Activated naive CD4-positive, alpha-beta T cell treated with anti-CD3 and anti-CD28 coated beads, Interleukin-2, amount 50 U/mL, for 24 hours (primary cell): Measurements from ENCODE around the gene TESMIN.

Source experiments
- H3K27ac Mint-ChIP-seq: one replicate; pipeline ENCODE4 v1.8.0; 2021; ENCODE audit warnings: mild to moderate bottlenecking, mixed read lengths
- H3K27me3 Mint-ChIP-seq: one replicate; pipeline ENCODE4 v1.8.0; 2021; ENCODE audit warnings: mixed read lengths
- H3K36me3 Mint-ChIP-seq: one replicate; pipeline ENCODE4 v1.8.0; 2021; ENCODE audit warnings: mixed read lengths
- H3K4me1 Mint-ChIP-seq: one replicate; pipeline ENCODE4 v1.8.0; 2021; ENCODE audit warnings: mixed read lengths
- H3K4me3 Mint-ChIP-seq: one replicate; pipeline ENCODE4 v1.8.0; 2021; ENCODE audit warnings: mild to moderate bottlenecking, mixed read lengths
- H3K9me3 Mint-ChIP-seq: one replicate; pipeline ENCODE4 v1.8.0; 2021; ENCODE audit warnings: mixed read lengths

TESMIN gene

DNA sequence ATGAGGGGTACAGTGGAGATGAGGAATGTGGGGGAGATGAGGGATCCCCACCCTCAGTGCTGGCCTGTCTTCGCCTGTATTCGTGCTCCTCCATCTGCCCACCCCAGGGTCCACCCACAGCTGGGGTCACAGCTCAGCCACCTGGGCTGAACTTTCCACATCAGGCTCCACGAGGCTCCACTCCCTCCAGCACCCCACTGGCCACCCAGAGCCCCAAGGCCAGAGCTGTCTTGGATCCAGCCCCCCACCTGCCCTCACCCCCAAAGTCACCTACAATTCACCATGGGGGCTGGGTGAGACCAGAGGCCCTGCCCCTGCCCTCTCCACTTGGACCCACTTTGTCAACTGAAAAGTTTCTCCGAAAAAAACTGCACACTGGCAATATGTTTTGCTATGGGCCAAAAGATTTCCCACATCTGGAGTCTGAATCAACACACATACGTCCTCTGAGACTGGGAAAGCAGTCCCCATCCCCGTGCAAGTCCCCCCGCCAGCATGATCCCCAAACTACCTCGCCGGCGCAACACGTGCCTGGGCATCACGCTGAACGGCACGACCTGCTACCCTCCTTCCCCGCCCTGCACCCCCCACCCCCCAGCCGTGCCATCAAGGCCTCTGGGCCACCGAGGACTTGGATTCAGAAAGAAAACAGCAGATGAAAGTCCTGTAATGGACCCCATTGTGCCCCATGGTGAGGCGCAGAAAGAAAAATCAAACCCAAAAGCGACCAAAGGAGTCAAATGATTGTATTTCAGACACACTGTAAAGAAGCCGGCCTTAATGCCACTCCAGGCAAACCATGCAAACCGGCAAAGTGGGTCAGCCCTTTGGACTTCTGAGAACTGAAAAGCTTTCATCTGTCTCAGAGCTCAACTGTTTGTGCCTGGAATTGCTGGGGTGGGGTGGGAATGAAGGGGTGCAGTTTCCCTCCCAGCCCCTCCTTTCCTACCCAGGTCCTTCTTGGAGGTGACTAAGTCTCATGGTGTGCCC, 83.5 kb downstream of the TESMIN start:
- Mint-ChIP-seq H3K4me1 (no peaks in the 10 kb centered on the region), H3K27ac (no peak overlapping the region), H3K9me3 (no peaks in the 10 kb centered on the region), H3K4me3 (no peak overlapping the region), H3K36me3 (no peaks in the 10 kb centered on the region), H3K27me3 (peaks cover 1% of the 10 kb centered on the region)

DNA sequence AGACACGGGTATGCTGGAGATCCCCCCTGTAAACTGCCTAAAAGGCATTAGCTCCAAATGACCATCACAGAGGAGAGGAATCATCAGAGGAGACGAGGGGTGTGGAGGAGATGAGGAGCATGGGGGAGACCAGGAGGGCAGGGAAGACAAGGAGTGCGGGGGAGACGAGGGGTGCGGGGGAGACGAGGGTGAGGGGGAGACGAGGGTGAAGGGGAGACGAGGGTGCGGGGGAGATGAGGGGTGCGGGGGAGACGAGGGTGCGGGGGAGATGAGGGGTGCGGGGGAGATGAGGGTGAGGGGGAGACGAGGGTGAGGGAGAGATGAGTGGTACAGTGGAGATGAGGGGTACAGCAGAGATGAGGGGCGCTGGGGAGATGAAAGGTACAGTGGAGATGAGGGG, 84.5 kb downstream of the TESMIN start:
- H3K4me1 Mint-ChIP-seq = no peaks in the 10 kb centered on the region
- H3K9me3 Mint-ChIP-seq = no peaks in the 10 kb centered on the region
- no peak overlapping the region for H3K27ac Mint-ChIP-seq
- no peaks in the 10 kb centered on the region for H3K36me3 Mint-ChIP-seq
- H3K4me3 Mint-ChIP-seq = no peak overlapping the region
- H3K27me3 Mint-ChIP-seq = peaks cover 1% of the 10 kb centered on the region

DNA sequence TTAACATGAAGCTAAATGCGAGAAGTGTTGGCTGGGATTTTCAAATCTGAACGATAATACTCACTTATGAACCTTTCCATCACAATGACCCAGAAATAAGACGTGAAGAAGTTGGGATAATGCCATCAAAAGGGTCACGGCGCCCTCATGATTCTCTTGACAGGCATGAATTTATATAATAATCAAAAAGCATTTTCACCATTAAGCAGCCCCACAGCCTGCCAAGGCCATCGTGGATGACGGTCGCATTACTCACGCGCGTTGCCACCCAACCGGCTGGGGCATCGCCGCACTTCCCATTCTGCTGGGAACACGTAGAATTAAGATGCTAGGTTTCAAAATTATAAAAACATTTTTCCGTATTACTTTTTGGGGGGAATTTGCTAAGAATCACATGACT, 85.9 kb downstream of the TESMIN start:
- no peak overlapping the region for H3K4me3 Mint-ChIP-seq
- no peaks in the 10 kb centered on the region for H3K4me1 Mint-ChIP-seq
- no peak overlapping the region for H3K27ac Mint-ChIP-seq

DNA sequence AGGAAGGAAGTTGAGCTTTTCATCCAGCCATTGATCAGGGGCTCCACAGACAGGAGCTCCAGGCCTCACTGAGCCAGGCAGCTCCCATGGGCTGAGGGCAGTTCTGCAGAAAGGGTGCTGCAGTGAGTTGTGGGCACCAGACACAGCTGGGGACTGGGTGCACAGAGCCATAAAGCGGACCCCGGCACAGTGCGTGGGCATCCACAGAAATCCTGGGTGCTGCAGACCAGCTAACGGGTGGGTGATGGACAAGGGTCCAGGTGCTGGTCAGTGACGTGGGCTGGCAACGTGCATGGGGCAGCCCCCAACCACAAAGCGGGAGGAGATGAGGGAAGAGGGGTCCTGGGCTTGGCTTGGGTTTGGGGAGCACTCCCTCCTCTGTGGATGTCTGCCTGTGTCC, 86.4 kb downstream of the TESMIN start:
- no peak overlapping the region for H3K27ac Mint-ChIP-seq
- H3K36me3 Mint-ChIP-seq = no peaks in the 10 kb centered on the region
- H3K4me3 Mint-ChIP-seq = no peak overlapping the region
- peaks cover 1% of the 10 kb centered on the region for H3K27me3 Mint-ChIP-seq
- no peaks in the 10 kb centered on the region for H3K4me1 Mint-ChIP-seq
- no peaks in the 10 kb centered on the region for H3K9me3 Mint-ChIP-seq

More for the DNA sequence above, 85.9 kb downstream of the TESMIN start:
- H3K9me3 Mint-ChIP-seq = no peaks in the 10 kb centered on the region
- H3K27me3 Mint-ChIP-seq = peaks cover 1% of the 10 kb centered on the region
- H3K36me3 Mint-ChIP-seq = no peaks in the 10 kb centered on the region

DNA sequence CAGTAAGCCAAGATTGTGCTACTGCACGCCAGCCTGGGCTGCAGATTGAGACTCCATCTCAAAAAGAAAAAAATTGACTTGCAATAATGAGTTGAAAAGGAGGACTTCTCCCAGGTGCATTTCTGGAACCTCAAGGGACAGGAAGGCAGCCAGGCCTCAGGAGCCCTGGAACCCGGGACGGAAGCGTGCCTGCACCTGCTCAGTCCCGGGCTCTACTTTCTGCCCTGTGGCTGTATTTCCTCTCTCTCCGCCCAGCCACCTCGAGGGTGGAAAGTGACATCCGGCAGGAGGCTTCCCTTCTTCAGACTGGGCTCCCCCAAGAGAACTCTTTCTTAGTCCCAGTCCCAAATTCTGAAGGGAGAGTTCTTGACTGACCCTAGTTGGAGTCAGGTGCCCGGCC, 87.2 kb downstream of the TESMIN start:
- H3K4me3 Mint-ChIP-seq = no peak overlapping the region
- peaks cover 1% of the 10 kb centered on the region for H3K27me3 Mint-ChIP-seq
- no peak overlapping the region for H3K27ac Mint-ChIP-seq
- no peaks in the 10 kb centered on the region for H3K36me3 Mint-ChIP-seq
- no peaks in the 10 kb centered on the region for H3K9me3 Mint-ChIP-seq
- H3K4me1 Mint-ChIP-seq = no peaks in the 10 kb centered on the region

DNA sequence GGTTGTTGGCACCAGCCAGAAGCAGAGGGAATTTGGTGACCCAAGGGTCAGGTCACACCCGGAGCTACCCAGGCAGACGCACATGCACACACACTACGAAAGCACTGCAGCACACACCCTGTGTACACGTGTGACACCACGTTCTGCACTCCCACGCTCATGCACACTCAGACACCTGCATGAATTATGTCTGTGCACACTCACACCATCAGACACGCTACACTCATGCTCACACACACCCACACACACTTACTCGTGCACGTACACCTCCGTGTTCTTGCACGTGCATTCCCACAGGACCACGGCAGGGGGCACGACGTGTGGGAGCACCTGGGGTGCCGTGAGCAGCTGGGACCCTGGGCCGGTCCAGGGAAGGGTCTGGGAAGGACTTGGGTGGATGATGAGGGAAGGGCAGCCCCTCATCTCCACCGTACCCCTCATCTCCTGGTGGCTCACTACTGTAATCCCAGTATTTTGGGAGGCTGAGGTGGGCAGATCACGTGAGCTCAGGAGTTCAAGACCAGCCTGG, 87.8 kb downstream of the TESMIN start:
- no peak overlapping the region for H3K27ac Mint-ChIP-seq
- H3K4me1 Mint-ChIP-seq = no peaks in the 10 kb centered on the region
- H3K9me3 Mint-ChIP-seq = no peaks in the 10 kb centered on the region
- H3K36me3 Mint-ChIP-seq = no peaks in the 10 kb centered on the region
- H3K27me3 Mint-ChIP-seq = peaks cover 1% of the 10 kb centered on the region
- no peak overlapping the region for H3K4me3 Mint-ChIP-seq

DNA sequence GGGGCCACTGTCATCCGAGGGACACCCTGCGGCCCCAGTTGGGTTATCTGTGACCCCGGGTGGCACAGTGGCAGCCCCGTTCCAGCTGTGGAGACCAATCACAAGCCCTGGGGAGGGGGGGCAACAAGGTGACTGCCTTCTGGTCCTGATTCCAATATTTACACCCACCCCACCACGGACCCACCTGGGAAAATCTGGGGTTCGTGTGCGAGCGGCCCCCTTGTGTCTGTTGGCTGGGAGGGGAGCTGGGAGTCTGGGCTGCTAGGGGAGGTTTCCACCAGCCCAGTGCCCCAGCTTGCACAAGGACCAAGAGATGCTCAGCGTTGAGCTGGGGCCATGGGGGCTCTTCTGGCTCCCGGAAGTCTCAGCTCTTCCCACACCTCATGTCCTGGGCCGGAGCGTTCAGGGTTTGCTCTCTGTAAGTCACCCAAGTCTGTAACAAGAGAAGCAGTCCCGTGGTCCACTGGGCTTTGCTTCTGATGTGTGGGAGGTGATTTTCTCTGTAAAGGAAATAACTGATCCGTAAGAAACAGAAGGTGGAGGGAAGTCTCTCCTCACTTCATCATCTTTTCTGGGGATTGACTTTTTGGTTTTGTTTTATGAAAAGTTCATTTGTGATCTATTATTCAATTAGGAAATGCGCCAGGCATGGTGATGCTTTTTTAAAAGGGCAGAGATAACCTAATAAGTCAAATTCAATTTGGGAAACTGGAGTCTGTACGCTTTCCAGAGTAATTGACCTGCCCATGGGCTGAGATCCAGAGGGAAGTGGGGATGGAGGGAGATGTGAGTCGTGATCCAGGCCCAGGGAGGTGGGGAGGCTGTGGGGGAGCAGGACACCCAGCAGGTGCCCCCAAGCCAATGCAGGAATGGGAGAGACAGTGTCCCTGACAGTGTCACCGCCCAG, 89.4 kb downstream of the TESMIN start:
- Mint-ChIP-seq H3K27ac (no peak overlapping the region), H3K27me3 (peaks cover 1% of the 10 kb centered on the region), H3K4me3 (no peak overlapping the region), H3K9me3 (no peaks in the 10 kb centered on the region), H3K36me3 (no peaks in the 10 kb centered on the region), H3K4me1 (no peaks in the 10 kb centered on the region)

DNA sequence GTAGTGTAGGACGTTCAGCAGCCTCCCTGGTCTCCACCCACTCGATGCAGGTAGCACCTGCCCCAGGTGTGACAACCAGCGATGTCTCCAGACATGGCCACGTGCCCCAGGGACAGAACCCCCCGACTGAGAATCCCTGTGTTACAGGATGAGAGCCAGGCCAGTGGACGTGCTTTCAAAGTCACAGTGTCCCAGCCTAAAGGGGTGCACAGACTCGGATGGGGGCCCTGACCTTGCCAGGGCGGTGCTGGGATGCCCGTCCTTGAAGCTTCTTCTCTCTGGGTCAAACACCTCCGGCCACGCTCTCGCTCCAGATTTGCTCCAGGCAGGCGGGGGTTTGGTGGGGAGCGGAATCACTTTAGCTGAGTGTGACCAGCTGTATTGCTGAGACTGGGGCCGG, 90.3 kb downstream of the TESMIN start:
- H3K27ac Mint-ChIP-seq = no peak overlapping the region
- H3K9me3 Mint-ChIP-seq = no peaks in the 10 kb centered on the region
- H3K4me3 Mint-ChIP-seq = no peak overlapping the region
- no peaks in the 10 kb centered on the region for H3K36me3 Mint-ChIP-seq
- peaks cover 1% of the 10 kb centered on the region for H3K27me3 Mint-ChIP-seq
- H3K4me1 Mint-ChIP-seq = no peaks in the 10 kb centered on the region

DNA sequence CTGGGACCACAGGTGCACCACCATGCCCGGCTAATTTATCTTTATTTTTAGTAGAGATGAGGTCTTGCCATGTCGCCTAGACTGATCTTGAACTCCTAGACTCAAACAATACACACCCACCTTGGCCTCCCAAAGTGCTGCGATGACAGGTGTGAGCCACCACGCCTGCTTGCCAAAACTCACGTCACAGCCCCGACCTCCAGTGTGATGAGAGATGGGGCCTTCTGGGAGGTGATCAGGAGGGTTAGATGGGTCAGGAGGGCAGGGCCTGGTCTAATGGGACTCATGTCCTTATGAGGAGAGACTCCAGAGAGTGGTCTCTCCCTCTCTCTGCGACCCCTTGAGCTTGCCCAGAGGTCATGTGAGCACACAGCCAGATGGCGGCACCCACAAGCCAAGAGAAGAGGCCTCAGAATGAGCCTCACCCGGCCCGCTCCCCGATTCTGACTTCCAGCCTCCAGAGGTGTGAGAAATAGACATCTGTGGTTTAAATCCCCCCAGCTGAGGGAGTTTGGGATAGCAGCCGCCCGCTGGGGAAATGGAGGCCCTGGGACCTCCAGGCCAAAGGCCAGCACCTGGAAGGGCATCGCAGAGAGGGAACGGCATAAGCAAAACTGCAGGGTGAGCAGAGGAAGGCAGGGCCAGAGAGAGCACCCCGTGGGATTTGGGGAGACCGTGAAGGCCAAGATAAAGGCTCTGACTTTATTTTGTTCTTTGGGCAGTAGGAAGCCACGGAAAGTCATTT, 91.1 kb downstream of the TESMIN start:
- Mint-ChIP-seq H3K36me3 (no peaks in the 10 kb centered on the region), H3K9me3 (no peaks in the 10 kb centered on the region), H3K4me3 (no peak overlapping the region), H3K27ac (no peak overlapping the region), H3K27me3 (peaks cover 1% of the 10 kb centered on the region), H3K4me1 (no peaks in the 10 kb centered on the region)

DNA sequence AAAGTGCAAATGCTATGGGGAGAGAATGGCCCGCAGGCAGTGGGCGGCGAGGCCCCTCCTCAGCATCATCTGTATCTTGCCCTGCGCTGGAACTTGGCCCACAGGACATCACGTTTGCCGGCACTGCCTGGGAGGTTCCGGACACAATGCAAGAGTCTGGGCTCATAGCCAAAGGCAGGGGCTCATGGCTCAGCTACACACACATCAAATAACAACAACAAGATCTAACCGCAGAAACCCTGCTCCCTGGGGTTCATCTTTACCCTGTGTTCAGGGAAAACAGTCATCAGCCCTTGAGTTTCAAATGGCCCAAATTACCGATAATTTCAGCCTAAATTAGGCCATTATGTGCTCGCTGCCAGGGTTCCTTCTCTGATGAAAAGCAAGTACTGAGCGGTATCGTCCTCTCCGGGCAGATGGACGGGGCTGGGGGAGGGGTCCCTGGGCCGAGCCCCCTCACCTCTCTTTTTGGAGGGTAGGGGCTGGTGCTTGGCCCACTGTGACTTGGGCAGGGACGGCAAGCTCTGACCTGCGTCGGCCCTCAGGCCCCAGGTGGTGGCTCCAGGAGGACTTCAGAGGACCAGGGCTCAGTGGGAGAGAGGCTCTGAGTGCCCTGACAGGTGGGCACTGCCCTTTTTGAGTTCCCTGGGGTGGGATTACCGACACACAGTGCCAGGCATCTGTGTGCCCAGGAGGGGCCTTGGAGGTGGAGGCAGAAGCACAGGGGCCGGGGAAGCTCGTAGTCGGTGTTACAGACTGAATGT, 92.0 kb downstream of the TESMIN start:
- Mint-ChIP-seq H3K4me3 (no peak overlapping the region), H3K4me1 (no peaks in the 10 kb centered on the region), H3K27ac (no peak overlapping the region), H3K27me3 (no peaks in the 10 kb centered on the region), H3K9me3 (no peaks in the 10 kb centered on the region), H3K36me3 (no peaks in the 10 kb centered on the region)

DNA sequence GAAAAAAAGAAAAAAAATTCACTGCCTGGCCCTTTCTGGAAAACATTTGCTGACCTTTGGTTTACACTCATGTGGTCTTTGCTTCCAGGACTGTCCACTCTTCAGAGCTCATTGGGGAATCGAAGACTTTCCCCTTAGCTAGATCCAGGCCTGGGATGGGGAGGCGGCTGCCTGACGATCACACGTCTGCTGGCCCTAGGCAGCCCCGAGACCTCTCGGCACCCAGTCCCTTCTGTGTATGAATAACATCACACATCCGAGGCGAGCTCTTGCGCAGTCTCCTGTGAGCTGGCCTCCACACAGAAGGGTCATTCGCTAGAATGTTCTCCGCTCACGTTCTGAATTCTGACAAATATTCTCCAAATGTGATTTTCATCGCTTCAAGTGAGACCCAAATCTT, 92.7 kb downstream of the TESMIN start:
- Mint-ChIP-seq H3K27ac (no peak overlapping the region), H3K27me3 (no peaks in the 10 kb centered on the region), H3K9me3 (no peaks in the 10 kb centered on the region)

DNA sequence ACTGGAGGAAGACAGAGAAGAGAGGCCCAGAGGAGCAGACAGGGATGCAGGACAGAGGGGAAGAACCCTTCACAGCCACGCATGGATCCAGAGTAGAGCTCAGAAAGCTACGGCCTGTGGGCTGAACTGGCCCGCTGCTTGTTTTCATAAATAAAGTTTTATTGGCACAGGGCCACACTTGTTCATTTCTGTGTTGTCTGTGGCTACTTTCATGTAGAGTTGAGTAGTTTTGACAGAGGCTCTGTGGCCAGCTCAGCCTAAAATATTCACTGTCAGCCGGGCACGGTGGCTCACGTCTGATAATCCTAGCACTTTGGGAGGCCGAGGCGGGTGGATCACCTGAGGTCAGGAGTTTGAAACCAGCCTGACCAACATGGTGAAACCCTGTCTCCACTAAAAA, 93.2 kb downstream of the TESMIN start:
- H3K27me3 Mint-ChIP-seq = no peaks in the 10 kb centered on the region
- no peaks in the 10 kb centered on the region for H3K9me3 Mint-ChIP-seq
- H3K4me1 Mint-ChIP-seq = no peaks in the 10 kb centered on the region
- H3K36me3 Mint-ChIP-seq = no peaks in the 10 kb centered on the region
- no peak overlapping the region for H3K4me3 Mint-ChIP-seq
- H3K27ac Mint-ChIP-seq = no peak overlapping the region

More for the DNA sequence above, 92.7 kb downstream of the TESMIN start:
- H3K4me1 Mint-ChIP-seq = no peaks in the 10 kb centered on the region
- H3K4me3 Mint-ChIP-seq = no peak overlapping the region
- no peaks in the 10 kb centered on the region for H3K36me3 Mint-ChIP-seq
